Stimulated activated CD8-positive, alpha-beta memory T cell treated with anti-CD3 and anti-CD28 coated beads, Interleukin-4, amount 100 ng/mL, for 4 hours (primary cell): ENCODE results near the gene VWA2.

Experiments used
- DNase-seq, 2 donors: peaks; one replicate each; pipeline ENCODE4 v3.0.0-alpha.2; 2020; ENCODE audit warnings: low read depth in 2 of 2, low spot score in 1 of 2

VWA2 gene, protein sequence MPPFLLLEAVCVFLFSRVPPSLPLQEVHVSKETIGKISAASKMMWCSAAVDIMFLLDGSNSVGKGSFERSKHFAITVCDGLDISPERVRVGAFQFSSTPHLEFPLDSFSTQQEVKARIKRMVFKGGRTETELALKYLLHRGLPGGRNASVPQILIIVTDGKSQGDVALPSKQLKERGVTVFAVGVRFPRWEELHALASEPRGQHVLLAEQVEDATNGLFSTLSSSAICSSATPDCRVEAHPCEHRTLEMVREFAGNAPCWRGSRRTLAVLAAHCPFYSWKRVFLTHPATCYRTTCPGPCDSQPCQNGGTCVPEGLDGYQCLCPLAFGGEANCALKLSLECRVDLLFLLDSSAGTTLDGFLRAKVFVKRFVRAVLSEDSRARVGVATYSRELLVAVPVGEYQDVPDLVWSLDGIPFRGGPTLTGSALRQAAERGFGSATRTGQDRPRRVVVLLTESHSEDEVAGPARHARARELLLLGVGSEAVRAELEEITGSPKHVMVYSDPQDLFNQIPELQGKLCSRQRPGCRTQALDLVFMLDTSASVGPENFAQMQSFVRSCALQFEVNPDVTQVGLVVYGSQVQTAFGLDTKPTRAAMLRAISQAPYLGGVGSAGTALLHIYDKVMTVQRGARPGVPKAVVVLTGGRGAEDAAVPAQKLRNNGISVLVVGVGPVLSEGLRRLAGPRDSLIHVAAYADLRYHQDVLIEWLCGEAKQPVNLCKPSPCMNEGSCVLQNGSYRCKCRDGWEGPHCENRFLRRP

DNA sequence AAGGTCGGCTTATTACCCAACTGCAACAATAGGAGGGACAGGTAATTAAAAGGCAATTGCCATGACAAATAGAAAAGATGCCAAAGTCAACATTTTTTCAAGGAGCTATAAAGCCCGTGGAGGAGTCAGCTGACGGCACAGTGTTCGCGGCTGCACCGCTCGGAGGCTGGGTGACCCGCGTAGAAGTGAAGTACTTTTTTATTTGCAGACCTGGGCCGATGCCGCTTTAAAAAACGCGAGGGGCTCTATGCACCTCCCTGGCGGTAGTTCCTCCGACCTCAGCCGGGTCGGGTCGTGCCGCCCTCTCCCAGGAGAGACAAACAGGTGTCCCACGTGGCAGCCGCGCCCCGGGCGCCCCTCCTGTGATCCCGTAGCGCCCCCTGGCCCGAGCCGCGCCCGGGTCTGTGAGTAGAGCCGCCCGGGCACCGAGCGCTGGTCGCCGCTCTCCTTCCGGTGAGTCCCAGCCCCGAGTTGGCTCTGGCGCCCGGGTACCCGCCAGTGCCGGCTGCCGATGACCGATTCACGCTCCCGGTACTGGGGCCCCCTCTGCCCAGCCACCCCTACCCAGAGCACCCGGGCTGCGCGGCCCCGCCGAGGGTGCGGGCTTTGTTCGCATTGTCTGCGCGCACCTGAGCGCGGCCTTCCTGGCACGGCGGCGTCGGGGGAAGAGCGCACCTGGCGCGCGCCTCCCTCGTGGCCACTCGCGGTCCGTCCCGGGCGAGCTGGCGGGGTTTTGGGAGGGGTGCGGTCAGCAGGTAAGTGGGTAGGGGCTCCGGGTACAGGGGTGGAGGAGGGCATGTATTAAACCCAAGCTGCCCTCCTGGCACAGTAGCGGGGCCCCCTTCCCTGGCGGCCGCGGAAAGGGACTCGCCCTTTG is at the start of gene VWA2:
Gene VWA2, plus strand, starts transcription at position 138 of the 877 bp plus-strand sequence. CDS start 9,460 bp downstream, outside the sequence.
- no peak for DNase-seq

DNA sequence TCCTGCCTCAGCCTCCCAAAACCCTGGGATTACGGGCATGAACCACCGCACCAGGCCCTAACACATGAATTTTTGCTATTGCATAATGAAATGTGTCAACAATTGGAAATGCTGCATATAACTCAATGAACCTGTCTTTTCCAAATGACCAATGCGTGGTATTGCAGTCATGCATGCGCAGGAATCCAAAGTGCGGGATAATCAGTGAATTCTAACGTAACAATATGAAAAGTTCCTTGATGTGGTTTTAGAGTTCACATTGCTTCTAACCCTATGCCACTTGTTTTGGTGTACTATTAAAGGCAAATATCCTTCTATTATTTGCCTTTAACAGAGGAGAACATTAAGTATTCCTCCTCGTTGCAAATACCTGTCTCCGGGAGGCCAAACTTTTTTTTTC is 49.4 kb upstream of the VWA2 start:
- no peak for DNase-seq

DNA sequence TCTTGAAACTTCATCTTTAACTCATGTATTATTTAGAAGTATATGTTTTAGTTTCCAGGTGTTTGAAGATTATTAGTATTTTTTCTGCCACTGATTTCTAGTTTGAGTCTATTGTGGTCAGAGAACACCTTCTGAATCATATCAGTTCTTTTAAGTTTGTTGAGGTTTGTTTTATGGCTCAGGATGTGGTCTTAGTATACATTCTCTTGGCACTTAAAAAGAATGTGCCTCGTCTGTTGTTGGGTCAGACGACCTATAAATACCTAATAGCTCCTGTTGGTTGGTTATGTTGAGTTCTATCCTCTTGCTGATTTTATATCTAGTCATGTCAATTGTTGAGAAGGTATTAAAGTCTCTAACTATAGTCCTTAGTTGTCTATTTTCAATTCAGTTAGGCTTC is 44.0 kb upstream of the VWA2 start:
- DNase-seq, result no peak

DNA sequence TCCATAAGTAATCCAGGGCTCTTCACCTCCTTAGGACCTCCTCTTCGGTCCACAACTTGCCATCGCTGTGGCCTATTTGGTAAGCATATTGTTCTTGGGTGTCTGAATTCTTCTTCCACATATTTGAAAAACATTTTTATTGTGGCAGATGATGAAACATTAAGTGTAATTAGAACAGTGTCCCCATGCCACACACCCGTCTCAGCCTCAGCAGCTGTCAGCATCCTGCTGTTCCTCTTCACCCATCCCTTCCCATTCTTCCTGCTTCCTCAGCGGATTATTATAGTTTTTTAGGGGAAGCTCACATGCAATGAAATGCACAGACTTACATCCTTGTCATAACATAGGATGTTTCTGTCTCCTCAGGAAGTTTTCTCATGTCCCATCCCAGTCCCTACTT is 39.8 kb upstream of the VWA2 start:
- no peak for DNase-seq

DNA sequence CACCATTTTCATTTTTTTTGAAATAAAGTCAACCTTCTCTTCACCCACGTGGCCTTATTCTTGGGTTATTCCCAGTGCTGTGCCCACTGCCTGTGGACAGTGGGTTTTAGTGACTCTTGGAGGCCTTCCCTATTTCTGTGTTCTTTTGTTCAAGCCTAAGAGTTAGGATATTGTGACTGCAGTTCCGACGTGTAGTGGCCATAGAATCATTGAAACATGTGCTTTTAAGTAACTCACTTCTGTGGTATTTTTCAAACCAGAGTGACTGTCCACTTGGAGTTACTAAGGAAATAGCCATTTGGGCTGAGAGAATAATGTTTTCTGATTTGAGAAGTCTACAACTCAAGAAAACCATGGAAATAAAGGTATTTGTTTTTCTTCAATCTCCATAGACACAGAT is 36.2 kb upstream of the VWA2 start:
- no peak for DNase-seq

DNA sequence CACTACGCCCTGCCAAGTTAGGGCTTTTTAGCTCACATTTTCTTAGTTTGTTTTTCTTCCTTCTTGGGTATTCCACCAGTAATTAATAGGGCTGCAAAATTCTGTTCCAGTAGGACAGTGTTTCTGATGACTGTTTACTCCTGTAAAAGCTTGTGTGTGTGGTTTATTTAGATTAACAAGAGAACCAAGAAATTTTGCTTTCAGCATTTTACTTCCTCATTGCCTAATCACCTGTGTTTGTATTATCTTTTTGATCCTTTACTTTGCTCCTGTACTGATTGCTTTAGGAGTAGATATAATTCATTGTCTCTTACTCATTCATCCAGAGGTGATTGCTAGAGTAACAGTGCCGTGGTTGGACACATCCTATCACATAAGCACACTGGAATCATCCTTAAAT is 32.2 kb upstream of the VWA2 start:
- DNase-seq, result no peak

DNA sequence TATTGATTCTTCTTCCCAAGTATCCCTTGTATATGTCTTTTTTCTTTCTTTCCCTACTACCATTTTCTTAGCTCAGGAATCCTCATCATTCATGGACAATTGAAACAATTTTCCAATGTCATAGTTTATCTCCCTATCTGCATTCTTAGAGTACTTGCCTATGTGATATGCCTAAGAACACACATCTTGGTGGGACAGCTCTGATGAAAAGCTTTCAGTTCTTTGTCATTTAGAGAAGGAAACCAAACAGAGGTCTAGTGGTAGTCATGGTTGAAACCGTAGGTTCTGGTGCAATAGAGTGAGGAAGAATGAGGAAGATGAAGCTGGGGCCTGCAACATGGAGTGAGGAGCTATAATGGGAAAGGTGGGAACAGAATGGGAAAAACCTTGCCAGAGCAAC is 31.7 kb upstream of the VWA2 start:
- DNase-seq, result no peak

DNA sequence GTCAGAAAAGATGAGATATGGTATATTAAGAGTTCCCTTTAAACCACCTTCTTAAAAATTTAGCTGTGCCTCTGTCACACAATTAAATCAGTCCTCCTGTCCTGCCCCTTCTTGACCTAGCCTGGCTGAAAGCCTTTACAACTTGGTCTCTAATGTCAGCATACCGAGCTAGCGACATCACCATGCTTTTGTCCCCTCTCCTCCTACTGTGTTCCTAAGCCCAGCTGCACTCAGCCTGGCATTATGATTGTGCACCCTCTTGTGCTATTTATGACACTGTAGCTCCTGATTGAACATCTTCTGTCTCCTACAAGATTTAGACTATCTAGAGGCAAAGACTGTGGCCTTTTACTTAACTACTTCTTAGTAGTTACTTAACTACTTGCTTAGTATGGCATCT is 30.7 kb upstream of the VWA2 start:
- DNase-seq, result no peak

DNA sequence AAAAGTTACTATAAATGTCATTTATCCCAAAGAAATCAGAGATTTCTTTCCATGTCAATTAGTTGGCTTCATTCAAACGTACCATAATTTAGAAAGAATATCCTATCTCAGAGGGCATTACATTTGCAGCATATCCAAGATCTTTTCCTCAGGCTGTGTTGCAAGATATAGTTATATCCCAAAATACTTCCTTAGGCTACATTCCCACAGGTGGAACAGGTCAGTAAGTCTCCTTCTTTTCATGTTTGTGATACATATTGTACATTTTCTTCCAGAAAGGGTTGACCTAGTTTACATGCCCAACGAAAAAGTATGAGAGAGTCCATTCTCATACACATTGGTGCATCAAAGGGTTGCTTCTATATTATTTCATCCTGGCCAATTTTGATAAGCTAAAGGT is 26.9 kb upstream of the VWA2 start:
- no peak for DNase-seq

DNA sequence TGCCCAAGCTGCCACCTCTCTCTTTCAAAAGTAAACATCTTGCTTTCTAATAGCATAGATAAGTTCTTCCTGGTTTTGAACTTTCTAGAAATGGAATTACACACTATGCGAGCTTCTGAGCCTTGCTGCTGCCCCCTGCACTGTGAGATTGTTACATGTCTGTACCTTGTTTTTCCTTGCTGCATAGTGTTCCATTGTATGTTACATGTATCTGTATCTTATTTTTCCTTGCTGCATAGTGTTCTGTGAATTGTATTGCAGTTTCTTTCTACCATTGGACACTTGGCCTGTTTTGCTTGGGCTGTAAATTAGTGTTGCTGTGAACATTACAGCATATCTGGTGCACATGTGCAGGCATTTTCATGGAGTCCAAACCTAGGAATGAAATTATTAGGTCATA is 24.0 kb upstream of the VWA2 start:
- no peak for DNase-seq

DNA sequence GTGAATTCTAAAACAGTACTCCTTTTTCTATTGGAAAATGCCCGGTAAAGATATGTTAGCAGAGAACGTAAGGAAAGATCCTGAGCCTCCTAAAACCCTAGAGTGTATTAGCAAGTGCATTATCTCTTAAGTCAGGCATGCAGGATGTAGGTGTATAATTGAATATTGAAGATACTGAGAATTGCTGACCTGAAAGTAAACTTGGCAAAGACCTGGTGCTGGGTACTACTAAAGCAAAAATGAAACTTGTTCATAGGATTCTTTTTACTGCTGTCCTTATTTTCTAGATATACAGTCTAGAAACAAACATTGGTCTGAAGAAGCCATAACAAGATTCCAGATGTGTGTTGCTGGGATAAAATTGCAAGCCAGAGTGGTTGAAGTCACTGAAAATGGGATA is 18.8 kb upstream of the VWA2 start:
- DNase-seq, result no peak

DNA sequence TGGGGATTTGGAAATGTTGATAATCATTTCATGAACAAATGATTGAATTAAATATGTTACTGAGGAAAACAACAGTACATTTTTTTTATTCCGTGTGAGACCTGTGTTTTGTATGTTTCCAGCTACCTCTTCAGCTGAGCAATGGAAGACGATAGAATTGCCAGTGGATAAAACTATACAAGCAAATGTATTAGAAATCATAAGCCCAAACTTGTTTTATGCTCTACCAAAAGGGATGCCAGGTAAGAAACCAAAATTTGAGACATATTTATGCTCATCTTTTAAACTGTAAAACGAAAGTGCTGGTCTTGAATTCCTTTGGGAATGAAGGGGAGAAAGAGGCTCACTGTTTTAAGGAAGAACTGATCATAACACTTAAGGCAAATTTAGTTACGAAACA is 17.8 kb upstream of the VWA2 start:
- no peak for DNase-seq

DNA sequence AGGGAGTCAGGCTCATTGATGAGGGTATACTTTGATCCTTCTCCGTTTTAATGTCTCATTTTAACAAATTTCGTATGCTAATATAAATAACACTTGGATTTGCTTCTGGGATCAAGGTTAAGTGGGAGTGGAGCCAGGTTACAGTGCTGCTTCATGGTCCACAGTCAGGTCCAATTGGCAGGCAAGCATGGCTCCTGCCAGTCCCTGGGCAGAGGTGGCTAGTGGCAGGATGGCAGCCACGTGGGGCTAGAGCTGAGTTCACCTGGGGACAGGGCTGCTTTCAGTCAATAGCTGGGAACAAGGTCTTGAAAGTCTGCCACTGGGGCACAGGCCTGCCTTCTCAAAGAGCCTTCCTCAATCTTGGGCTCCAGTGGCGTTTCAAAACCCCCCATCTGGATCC is 16.0 kb upstream of the VWA2 start:
- no peak for DNase-seq

DNA sequence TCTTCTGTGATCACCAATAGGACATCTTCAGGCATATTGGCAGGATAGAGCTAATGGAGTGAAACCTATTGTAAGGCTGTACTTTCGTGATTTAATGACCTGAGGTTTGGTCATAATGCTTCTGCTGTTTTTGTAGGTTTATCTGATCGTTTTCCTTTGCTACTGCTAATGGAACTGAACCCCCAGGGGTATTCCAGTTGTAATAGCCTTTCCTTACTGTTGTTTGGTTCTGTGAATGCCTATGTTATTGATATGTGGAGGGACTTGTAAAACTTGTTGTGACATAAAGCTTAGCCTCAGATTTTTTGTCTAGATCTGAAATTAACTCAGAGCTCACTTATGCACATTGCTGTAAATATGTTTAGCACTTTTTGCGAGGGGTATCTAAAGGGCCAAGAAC is 10.9 kb upstream of the VWA2 start:
- DNase-seq, result no peak

DNA sequence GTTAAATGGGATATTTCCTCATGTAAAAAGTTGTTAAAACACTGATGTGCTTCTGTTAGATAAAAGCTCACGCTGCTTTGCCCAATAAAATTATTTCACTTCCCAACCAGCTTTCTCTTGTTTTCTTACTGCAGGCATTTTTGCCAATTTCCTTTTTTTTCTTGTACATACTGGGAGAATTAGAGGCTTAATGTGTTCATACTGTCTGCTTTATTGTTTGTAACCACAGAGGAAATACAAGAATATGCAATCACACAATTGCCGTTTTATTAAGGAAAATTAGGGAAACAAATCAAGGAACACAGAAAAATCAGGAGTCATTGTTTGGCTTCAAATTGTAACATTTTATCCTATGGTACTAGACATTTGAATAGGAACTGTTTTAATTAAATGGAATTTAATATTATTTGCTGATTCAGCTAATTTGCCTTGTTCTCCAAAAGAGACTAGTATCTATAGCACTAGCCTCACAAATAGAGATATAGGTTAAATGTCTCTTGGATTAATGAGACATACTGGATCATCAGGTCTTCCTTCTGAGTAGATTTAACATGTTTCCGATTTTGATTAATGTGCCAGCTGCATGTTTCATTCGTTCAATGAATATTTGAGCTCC is 6.4 kb upstream of the VWA2 start:
- DNase-seq, result no peak

DNA sequence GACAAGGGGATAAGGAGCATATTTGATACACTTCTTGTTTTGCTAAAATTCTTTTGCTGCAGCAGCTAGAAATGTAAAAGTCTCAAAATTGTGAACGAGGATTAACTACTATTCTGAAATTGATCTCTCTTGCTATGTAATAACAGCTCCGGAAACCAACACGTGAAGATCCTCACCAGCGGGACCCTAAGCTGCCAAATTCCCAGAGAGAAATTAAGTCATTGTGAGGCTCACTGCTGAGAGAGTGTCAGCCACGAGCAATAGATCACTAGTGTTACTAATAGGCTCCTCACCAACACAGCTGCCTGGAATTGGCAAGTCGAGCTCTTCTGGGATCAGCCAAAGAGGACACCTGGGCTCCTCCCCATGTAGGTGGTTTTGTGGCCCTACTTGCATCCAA is 5.6 kb upstream of the VWA2 start:
- no peak for DNase-seq

DNA sequence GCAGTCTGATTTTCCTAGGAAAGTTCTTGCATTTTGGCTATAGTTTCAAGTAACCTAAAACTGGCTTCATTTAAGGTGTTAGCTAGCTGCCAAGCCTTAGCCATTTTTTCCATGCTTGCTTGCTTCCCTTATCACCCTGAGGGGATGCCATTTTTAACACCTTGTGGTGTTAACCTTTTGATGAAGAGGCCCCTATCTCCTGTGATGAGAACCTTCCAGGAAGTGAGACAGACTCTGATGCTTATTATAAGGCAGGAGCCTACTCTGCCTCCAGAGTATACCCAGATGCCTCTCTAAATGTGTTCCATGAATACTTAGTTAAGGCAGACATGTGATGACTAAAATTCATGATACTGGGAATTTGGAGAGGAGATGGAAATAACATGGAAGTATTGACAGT is 4.9 kb upstream of the VWA2 start:
- DNase-seq, result no peak

DNA sequence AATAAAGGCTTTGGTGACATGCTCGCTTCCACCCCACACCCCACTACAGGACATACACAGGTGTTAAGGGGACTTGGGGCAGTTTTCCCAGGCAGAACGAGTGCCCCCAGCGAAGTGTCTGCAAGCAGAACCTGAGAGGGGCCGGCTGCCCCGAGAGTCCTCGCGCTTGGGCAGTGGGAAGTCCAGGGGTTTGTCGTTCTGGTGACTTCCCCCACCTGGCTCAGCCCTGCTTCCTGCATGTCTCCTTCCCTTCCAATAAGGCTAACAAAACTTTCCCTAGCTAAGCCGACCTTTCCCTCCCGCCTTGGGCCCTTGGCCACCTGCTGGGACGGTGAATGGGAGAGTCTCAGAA is 916 bp downstream of the VWA2 start:
- no peak for DNase-seq

DNA sequence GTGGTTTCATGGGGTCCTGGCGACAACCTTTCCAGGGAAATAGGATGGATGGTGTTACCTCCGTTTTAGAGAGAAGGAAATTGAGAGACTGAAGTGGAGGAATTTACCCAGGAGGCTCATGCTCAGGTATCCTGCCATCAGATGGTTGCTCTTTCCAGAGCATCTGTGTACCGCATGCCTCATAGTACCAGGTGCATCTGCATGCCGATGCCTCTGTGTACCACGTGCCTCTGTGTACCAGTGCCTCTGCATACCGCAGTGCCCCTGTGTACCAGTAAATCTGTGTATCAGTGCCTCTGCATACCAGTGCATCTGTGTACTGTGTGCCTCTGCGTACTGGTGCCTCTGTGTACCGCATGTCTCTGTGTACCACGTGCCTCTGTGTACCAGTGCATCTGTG is 3.2 kb downstream of the VWA2 start:
- no peak for DNase-seq

DNA sequence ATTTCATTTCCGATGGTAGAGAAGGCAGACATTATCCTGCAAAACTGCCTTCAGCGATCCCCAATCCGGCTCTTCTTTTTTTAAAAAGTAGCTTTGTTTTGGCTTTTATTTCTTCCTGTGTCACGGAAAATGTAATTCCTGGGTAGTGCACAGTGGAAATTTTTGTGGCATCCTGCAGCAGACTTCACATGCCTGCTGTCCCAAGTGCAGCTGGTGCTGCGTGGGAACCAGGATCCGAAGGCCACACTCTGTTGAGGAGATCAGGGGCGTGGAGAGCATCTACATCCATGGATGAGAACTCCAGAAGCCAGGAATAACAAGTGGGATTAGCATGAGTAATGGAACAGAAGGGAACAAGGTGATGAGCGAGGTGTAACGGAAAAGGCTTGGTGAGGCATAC is 4.6 kb downstream of the VWA2 start:
- no peak for DNase-seq

DNA sequence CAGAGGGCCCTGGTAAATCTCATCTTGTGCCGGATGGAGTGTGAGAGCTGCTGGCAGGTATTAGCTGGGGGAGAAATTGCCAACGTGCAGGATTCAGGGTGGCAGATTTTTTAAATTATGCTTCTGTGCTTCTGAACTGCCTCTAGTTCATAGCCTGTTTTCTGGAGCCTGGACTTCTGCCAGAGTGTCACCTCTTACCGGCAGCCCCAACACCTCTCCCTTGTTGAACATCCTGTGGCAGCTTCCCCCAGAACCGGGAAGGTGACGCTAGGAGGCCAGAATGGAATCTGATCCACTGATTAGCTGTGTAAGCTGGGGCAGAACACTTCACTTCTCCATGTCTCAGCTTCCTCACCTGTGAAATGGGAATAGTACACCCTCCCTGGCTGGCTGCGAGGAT is 5.1 kb downstream of the VWA2 start:
- no peak for DNase-seq
